GM12878 (cell line): ENCODE measurements around the gene TTC22.

ENCODE experiments used
- BRCA1 ChIP-seq: IDR thresholded peaks from 2 replicates; pipeline ENCODE4 v1.6.1; 2011; ENCODE audit warnings: low read depth, low read length, improper control_type of control experiment
- CTCF ChIP-seq, 3 experiments: IDR thresholded peaks in 2 of 3; conservative IDR thresholded peaks in 1 of 3; 2 replicates each; pipeline ENCODE4 v1.5.1; 2011; ENCODE audit warnings: low read depth in 3 of 3, low read length in 3 of 3, mild to moderate bottlenecking in 3 of 3, control low read depth in 2 of 3, moderate library complexity in 2 of 3, inconsistent platforms in 1 of 3, mixed read lengths in 1 of 3; ENCODE audit not compliant: control insufficient read depth in 2 of 3, insufficient read depth in 1 of 3; ENCODE audit errors: extremely low read depth in 1 of 3
- EP300 ChIP-seq, 2 experiments: fragments of 150-350 bp in 1 of 2; IDR thresholded peaks; 2 replicates each; pipeline ENCODE4 v1.6.1; 2011 to 2012; ENCODE audit warnings: low read depth in 2 of 2, low read length in 2 of 2, borderline replicate concordance in 1 of 2, improper control_type of control experiment in 1 of 2, inconsistent platforms in 1 of 2; ENCODE audit not compliant: control insufficient read depth in 1 of 2
- EZH2 ChIP-seq: IDR thresholded peaks from 2 replicates; pipeline ENCODE4 v1.6.1; 2012; ENCODE audit warnings: low read depth, mild to moderate bottlenecking, control low read depth, inconsistent platforms, low read length, borderline replicate concordance; ENCODE audit not compliant: control insufficient read depth
- RCOR1 ChIP-seq: conservative IDR thresholded peaks from 2 replicates; pipeline ENCODE4 v1.6.1; 2012; ENCODE audit warnings: low read depth, low read length, improper control_type of control experiment
- RFX5 ChIP-seq: IDR thresholded peaks from 2 replicates; pipeline ENCODE4 v1.6.1; 2011; ENCODE audit warnings: low read depth, low read length, improper control_type of control experiment
- STAT3 ChIP-seq: IDR thresholded peaks from 2 replicates; pipeline ENCODE4 v1.6.1; 2011; ENCODE audit warnings: low read depth, low read length, improper control_type of control experiment
- TF ChIP-seq, protein P1 (sequence below): IDR thresholded peaks from 2 replicates; pipeline ENCODE4 v1.6.1; 2012; ENCODE audit warnings: low read depth, low read length, improper control_type of control experiment
- TF ChIP-seq, protein P2 (sequence below): IDR thresholded peaks from 2 replicates; pipeline ENCODE4 v1.6.1; 2012; ENCODE audit warnings: low read depth, low read length, improper control_type of control experiment

DNA sequence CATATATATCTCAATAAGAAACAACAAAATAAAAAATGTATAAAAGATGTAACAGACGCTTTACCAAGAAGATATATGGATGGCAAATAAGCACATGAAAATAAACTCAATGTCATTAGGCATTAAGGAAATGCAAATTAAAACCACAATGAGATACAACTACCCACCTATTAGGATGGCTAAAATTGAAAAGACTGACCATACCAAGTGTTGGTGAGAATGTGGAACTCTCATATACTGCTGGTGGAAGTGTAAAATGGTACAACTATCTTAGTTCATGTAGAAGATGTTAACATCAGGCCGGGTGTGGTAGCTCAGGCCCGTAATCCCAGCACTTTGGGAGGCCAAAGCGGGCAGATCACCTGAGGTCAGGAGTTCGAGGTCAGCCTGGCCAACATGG lies 42.3 kb upstream of the TTC22 start:
- TF ChIP-seq RCOR1 (no peak), BRCA1 (no peak), EZH2 (no peak), STAT3 (no peak), RFX5 (no peak), EP300 (IDR thresholded peaks at IDR 0.05; ENCODE audit: borderline replicate concordance in 1 of 2, control insufficient read depth in 1 of 2, low read depth in 2 of 2, low read length in 2 of 2) (no peak), CTCF (IDR thresholded peaks at IDR 0.05 in 2 of 3, conservative IDR thresholded peaks at IDR 0.05 in 1 of 3; ENCODE audit: control insufficient read depth in 2 of 3, extremely low read depth in 1 of 3, insufficient read depth in 1 of 3, low read depth in 3 of 3, low read length in 3 of 3) (no peak)
- TF ChIP-seq, protein P1, sequence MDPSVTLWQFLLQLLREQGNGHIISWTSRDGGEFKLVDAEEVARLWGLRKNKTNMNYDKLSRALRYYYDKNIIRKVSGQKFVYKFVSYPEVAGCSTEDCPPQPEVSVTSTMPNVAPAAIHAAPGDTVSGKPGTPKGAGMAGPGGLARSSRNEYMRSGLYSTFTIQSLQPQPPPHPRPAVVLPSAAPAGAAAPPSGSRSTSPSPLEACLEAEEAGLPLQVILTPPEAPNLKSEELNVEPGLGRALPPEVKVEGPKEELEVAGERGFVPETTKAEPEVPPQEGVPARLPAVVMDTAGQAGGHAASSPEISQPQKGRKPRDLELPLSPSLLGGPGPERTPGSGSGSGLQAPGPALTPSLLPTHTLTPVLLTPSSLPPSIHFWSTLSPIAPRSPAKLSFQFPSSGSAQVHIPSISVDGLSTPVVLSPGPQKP = no peak
- TF ChIP-seq, protein P2, sequence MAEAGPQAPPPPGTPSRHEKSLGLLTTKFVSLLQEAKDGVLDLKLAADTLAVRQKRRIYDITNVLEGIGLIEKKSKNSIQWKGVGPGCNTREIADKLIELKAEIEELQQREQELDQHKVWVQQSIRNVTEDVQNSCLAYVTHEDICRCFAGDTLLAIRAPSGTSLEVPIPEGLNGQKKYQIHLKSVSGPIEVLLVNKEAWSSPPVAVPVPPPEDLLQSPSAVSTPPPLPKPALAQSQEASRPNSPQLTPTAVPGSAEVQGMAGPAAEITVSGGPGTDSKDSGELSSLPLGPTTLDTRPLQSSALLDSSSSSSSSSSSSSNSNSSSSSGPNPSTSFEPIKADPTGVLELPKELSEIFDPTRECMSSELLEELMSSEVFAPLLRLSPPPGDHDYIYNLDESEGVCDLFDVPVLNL = no peak
